Colon (tissue), 2 donors: ENCODE measurements around the gene PSMG3.

ENCODE experiments used
- FAIRE-seq: peaks from 2 replicates; lab custom pipeline; 2012; peaks lifted over from hg19 to GRCh38; lab: Jason Lieb, UNC
- donor health status: control.
- donor health status: control.

The PSMG3 gene

GRCh38 chr7:1544896-1545416 lies 24.9 kb downstream of the PSMG3 start:
- no peak for FAIRE-seq

GRCh38 chr7:1544178-1544895 lies 25.5 kb downstream of the PSMG3 start:
- FAIRE-seq: no peak

GRCh38 chr7:1543826-1544177 lies 26.0 kb downstream of the PSMG3 start:
- no peak for FAIRE-seq

- FAIRE-seq: no peak
Observed at GRCh38 chr7:1542841-1543747, 26.7 kb downstream of the PSMG3 start.

- no peak for FAIRE-seq
Observed at GRCh38 chr7:1542329-1542728, 27.5 kb downstream of the PSMG3 start.

GRCh38 chr7:1541431-1542162 lies 28.2 kb downstream of the PSMG3 start:
- FAIRE-seq: no peak

- FAIRE-seq: no peak
Observed at GRCh38 chr7:1540776-1541271, 29.0 kb downstream of the PSMG3 start.

- no peak for FAIRE-seq
Observed at GRCh38 chr7:1539882-1540775, 29.7 kb downstream of the PSMG3 start.

- no peak for FAIRE-seq
Observed at GRCh38 chr7:1539181-1539881, 30.5 kb downstream of the PSMG3 start.

- FAIRE-seq: no peak
Observed at GRCh38 chr7:1538544-1539180, 31.2 kb downstream of the PSMG3 start.

GRCh38 chr7:1537535-1538412 lies 32.1 kb downstream of the PSMG3 start:
- no peak for FAIRE-seq

GRCh38 chr7:1536743-1537534 lies 32.9 kb downstream of the PSMG3 start:
- no peak for FAIRE-seq

GRCh38 chr7:1536455-1536742 lies 33.4 kb downstream of the PSMG3 start:
- no peak for FAIRE-seq

GRCh38 chr7:1535701-1536454 lies 34.0 kb downstream of the PSMG3 start:
- FAIRE-seq: no peak

GRCh38 chr7:1535100-1535458 lies 34.8 kb downstream of the PSMG3 start:
- FAIRE-seq: no peak

- no peak for FAIRE-seq
Observed at GRCh38 chr7:1534330-1535099, 35.3 kb downstream of the PSMG3 start.
